NT2/D1 (cell line): ENCODE measurements around the gene FILIP1L.

Source experiments
- DNase-seq: peaks from one replicate; pipeline ENCODE4 v3.0.0-alpha.2; 2011; ENCODE audit warnings: low read depth, low spot score
- H3K27me3 ChIP-seq: 2 replicates; pipeline ENCODE4 v1.6.0; 2011; ENCODE audit warnings: mild to moderate bottlenecking; ENCODE audit not compliant: insufficient read length, insufficient read depth
- H3K36me3 ChIP-seq: 2 replicates; pipeline ENCODE4 v1.6.1; 2011; ENCODE audit warnings: mild to moderate bottlenecking, low read length, mixed read lengths; ENCODE audit not compliant: insufficient read depth, insufficient read length
- H3K4me1 ChIP-seq: 2 replicates; pipeline ENCODE4 v1.5.1; 2011; ENCODE audit not compliant: insufficient read depth, insufficient read length
- H3K4me3 ChIP-seq: 2 replicates; pipeline ENCODE4 v1.5.1; 2011; ENCODE audit warnings: low read depth; ENCODE audit not compliant: insufficient read length
- H3K9ac ChIP-seq: 2 replicates; pipeline ENCODE4 v1.6.0; 2011; ENCODE audit warnings: low read depth; ENCODE audit not compliant: insufficient read length
- H3K9me3 ChIP-seq: 2 replicates; pipeline ENCODE4 v1.5.1; 2011; ENCODE audit warnings: mild to moderate bottlenecking, low read length; ENCODE audit not compliant: insufficient read depth
- SUZ12 ChIP-seq: IDR thresholded peaks from 2 replicates; pipeline ENCODE4 v1.6.1; 2011; ENCODE audit not compliant: insufficient read length, insufficient read depth; ENCODE audit errors: extremely low read depth
- YY1 ChIP-seq: IDR thresholded peaks from 2 replicates; pipeline ENCODE4 v1.6.1; 2011; ENCODE audit not compliant: insufficient read length, insufficient read depth
- ZNF274 ChIP-seq: IDR thresholded peaks from 2 replicates; pipeline ENCODE4 v1.6.1; 2011; ENCODE audit warnings: mild to moderate bottlenecking, low read depth, low read length

Gene FILIP1L

DNA sequence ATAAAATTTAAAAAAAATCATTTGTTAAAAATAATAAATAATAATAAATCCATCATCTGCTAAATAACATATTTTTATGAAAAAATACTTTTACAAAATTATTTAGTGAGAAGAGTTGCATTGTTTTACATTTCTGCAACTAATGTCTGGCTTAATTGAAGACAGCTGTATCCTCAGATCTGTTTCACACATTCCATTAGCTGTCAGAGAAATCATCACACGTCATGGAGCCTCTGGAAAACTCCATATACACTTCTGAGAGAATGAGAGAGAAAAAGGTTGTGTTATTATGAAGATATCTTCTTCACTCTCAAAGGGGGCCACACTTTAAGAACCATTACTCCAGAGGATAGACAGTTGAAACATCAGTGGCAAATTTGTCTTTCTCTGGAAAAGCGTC lies 255.8 kb downstream of the FILIP1L start:
- TF ChIP-seq SUZ12 (no peak), ZNF274 (no peak), YY1 (no peak)
- DNase-seq = no peak
- Histone ChIP-seq H3K9me3 (no peaks in the 10 kb centered on the region), H3K4me3 (no peak overlapping the region), H3K4me1 (no peaks in the 10 kb centered on the region), H3K9ac (no peak overlapping the region), H3K27me3 (no peaks in the 10 kb centered on the region), H3K36me3 (peaks cover 18% of the 10 kb centered on the region)

DNA sequence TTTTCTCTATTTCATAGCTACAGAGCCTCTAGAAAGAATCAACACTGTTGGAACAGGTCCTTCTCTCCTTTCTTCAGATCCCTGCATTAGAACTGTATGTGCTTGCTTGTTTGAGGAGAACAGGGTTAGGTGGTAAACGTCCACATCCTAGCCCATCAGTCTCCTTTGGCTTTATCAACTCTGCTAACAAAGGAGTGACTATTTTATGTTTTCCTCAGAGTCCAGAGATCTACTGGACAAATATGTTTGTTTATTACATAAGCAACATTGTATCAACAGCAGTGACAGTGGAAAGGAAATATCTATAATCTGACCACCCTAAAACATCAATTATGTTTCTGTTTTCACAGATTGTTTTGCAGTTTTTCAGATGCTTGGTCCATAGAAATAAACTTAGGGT lies 257.0 kb downstream of the FILIP1L start:
- Histone ChIP-seq H3K9ac (no peak overlapping the region), H3K27me3 (no peaks in the 10 kb centered on the region), H3K36me3 (peaks cover 7% of the 10 kb centered on the region), H3K4me3 (no peak overlapping the region), H3K4me1 (no peaks in the 10 kb centered on the region), H3K9me3 (no peaks in the 10 kb centered on the region)
- TF ChIP-seq YY1 (no peak), SUZ12 (no peak), ZNF274 (no peak)
- no peak for DNase-seq

DNA sequence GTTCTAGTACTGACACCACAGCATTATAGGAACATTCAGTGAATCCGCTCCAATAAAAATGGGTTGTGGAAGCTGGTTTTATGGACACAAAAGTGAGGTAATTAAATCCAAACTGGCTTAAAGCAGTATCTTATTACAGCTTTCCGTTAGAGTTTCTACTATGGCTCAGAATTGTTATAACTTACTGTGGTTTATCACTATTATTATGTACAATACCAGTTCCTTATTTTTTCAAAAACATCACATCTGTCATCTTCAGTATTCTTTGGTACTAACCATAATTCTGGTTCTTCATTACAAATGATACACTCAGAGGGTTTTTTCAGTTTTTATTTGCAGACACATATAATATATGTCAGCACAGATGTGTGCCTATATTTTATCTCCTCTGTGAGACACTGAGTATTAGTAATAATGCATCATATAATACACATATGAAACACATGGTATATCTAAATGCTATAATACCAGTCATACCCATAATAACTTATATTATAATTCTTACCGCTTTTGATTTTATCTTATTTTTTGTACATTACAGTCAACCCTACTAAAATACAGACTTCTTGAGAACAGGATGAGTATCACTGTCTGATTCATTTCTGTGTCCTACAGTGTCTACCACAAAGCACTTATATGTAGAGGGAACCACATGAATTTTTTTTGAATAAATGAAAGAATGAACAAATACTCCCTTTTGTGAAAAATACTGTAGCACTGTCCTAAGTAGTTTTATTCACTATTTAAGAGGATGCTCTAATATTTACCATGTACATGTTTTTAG lies 257.7 kb downstream of the FILIP1L start:
- TF ChIP-seq SUZ12 (no peak), ZNF274 (no peak), YY1 (no peak)
- DNase-seq = no peak
- Histone ChIP-seq H3K36me3 (peaks cover 5% of the 10 kb centered on the region), H3K9me3 (no peaks in the 10 kb centered on the region), H3K4me3 (no peak overlapping the region), H3K9ac (no peak overlapping the region), H3K4me1 (no peaks in the 10 kb centered on the region), H3K27me3 (no peaks in the 10 kb centered on the region)

DNA sequence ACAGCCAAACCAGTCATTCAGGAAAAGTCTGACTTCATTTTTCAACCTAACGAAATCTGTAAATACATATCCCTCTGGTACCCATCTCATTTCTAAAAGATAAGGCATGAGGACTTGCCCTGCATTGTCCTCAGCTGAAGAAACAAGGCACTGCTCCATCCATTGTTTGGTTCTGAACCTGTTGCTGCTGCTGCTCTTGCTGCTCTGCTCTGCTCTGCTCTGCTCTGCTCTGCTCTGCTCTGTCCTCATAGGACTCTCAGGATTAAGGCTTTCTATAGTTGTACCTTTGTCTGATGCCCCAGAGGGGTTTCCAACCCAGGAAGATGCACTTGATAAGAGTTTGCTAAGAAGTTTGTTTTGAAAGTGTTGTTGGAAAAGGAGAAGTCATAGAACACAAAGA lies 258.4 kb downstream of the FILIP1L start:
- H3K9ac ChIP-seq = no peak overlapping the region

DNA sequence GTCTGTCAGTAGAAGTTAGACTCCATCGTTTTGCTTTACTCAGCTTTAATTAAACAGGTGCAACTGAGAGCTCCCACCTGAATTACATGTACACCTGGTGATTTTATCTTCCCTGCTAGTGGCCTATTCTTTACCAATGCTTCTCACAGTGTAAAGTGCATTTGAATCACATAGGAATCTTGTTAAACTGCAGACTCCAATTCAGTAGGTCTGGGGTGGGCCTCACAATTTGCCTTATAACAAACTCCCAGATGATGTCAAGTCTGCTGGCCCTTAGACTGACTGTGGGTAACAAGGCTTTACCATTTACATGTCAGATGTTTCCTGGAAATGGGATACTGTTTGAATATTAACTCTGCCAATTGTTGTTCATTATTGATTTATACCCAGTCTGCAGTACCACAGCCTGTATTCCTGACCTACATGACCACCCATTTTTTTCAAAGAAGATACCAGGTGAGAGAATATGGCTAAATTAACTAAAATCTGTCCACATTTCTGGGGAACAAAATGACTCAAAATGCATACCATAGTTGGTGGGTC lies 259.5 kb downstream of the FILIP1L start:
- DNase-seq = no peak

More for the DNA sequence above, 258.4 kb downstream of the FILIP1L start:
- H3K27me3 ChIP-seq = no peaks in the 10 kb centered on the region
- H3K4me1 ChIP-seq = no peaks in the 10 kb centered on the region
- TF ChIP-seq ZNF274 = no peak
- TF ChIP-seq SUZ12 = no peak
- no peak for TF ChIP-seq YY1
- no peaks in the 10 kb centered on the region for H3K9me3 ChIP-seq
- H3K4me3 ChIP-seq = no peak overlapping the region
- H3K36me3 ChIP-seq = peaks cover 5% of the 10 kb centered on the region
- no peak for DNase-seq

DNA sequence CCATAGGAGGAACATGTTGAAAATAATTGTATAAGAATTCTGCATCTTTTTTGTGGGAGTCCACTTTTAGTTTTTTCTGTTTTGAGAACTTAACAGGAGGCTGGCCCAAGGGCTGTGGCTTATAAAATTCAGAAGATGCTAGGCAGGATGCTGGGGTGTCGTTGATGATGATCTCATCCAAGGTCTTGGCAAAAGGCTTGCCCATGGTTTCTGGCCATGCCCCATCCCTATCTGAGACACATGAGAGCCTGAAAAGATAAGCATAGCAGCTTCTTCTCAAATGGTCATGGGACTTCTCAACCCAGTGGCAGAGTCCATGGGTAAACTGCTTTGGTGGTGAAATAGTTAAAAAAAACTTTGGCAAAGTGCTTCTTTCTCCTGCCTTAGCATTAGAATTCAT lies 261.4 kb downstream of the FILIP1L start:
- H3K36me3 ChIP-seq = peaks cover 12% of the 10 kb centered on the region
- no peaks in the 10 kb centered on the region for H3K27me3 ChIP-seq
- DNase-seq = no peak
- TF ChIP-seq SUZ12 (no peak), ZNF274 (no peak), YY1 (no peak)
- no peaks in the 10 kb centered on the region for H3K9me3 ChIP-seq
- H3K9ac ChIP-seq = no peak overlapping the region
- no peaks in the 10 kb centered on the region for H3K4me1 ChIP-seq
- no peak overlapping the region for H3K4me3 ChIP-seq

More for the DNA sequence above, 259.5 kb downstream of the FILIP1L start:
- Histone ChIP-seq H3K4me1 (no peaks in the 10 kb centered on the region), H3K27me3 (no peaks in the 10 kb centered on the region), H3K9me3 (no peaks in the 10 kb centered on the region), H3K4me3 (no peak overlapping the region), H3K9ac (no peak overlapping the region), H3K36me3 (peaks cover 5% of the 10 kb centered on the region)
- TF ChIP-seq ZNF274 (no peak), SUZ12 (no peak), YY1 (no peak)

DNA sequence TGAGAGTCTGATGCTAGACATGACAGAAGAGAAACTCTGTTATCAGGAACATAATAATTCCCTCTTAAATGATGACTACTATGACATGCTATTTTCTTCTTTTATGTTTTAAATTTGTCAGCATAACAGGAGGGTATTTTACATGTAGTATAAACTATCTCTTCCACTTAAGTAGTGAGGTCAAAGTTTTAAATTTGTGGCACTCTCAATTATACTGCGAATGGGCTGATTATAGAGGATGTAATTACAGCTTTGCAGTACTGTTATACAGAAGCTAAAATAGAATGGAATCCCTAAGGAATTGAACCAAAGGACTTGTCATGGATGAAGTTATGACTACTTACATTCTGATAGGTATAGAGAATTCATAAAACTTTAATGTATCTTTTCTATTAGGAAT lies 262.3 kb downstream of the FILIP1L start:
- Histone ChIP-seq H3K27me3 (no peaks in the 10 kb centered on the region), H3K4me1 (no peaks in the 10 kb centered on the region), H3K9me3 (no peaks in the 10 kb centered on the region), H3K36me3 (peaks cover 12% of the 10 kb centered on the region), H3K9ac (no peak overlapping the region), H3K4me3 (no peak overlapping the region)
- TF ChIP-seq SUZ12 (no peak), YY1 (no peak), ZNF274 (no peak)
- DNase-seq = no peak
